GM21737 (cell line): ENCODE results near the gene MLX.
"Not testable (repeated sequence)": the region's sequence is repeated elsewhere in the genome, so short reads cannot be mapped to it uniquely, and the experiment has no call there.

Experiments used
- ATAC-seq: cut with Tn5 transposase; IDR thresholded peaks from one replicate; pipeline ENCODE4 v1.9.1; 2021; ENCODE audit warnings: mild to moderate bottlenecking, moderate library complexity; ENCODE audit not compliant: unreplicated experiment

Gene MLX

DNA sequence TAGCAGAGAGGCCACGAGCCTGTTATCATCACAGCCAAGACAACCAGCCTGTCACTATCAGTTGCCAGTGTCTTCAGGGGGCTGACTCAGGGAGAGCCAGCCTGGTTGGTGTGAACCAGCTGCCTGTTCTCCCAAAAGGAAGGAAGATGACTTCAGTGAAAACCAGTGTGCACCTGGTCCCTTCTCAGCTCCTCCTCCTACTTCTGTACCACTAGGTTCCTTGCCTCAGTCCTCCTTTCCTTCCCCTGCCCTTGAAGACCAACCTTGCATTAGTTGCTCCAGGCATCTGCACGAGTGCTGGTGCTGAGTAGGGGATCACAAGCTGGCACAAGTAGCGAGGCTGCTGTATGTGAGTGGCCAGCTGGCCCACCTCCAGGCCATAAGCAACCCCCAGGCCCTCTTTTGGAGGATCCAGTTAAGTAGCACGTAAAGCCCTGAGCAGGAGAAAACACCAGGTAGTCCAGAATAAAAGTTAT, 51.1 kb downstream of the MLX start:
- ATAC-seq, result peak; percentile 29

DNA sequence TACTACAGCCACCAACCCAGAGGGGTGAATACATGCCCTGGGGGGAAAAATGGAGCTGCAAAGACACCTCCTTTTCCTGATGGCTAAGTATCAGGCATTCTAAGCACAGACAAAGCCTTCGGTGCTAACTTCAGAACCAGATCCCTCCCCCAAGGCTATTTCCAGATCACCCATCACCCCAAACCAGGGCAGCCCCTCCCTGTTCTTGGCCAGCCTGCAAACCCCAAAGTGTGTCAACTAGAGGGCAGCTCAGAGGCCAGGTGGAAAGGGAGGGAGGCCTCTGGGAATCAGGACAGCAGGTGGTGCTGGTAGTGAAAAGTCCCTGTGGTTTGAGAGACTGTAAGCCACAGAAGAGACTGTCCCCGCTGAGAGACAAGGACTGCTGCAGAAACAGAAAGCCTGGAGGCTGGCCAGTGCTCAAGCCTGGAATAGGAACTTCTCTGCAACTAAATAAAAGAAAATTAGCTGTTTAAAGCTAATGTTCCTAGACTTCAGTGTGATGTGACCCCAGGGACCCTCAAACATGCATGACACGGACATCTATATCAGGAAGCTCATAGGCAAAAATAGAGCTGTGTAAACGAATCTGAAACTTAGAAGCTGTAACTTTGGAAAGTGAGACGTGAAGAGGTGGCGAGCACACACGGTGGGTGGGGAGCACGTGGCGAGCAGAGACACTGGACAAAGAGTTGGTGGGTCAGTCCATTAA, 51.7 kb downstream of the MLX start:
- peak; percentile 63 for ATAC-seq

- not testable (repeated sequence) for ATAC-seq
Measured at GRCh38 chr17:42621987-42622386, 55.1 kb downstream of the MLX start.
